C4-2B (cell line): ENCODE measurements around the gene TOGARAM1.

Experiments used
- ZFX ChIP-seq: fragments of 450-650 bp; IDR thresholded peaks from 2 replicates; pipeline ENCODE4 v1.6.1; 2017
- TF ChIP-seq, protein P1 (sequence below): fragments of 450-650 bp; conservative IDR thresholded peaks from 2 replicates; pipeline ENCODE4 v1.5.1; 2017; ENCODE audit warnings: mild to moderate bottlenecking

GRCh38 chr14:45065540-45065939, 103.5 kb downstream of the TOGARAM1 start:
- TF ChIP-seq, protein P1, sequence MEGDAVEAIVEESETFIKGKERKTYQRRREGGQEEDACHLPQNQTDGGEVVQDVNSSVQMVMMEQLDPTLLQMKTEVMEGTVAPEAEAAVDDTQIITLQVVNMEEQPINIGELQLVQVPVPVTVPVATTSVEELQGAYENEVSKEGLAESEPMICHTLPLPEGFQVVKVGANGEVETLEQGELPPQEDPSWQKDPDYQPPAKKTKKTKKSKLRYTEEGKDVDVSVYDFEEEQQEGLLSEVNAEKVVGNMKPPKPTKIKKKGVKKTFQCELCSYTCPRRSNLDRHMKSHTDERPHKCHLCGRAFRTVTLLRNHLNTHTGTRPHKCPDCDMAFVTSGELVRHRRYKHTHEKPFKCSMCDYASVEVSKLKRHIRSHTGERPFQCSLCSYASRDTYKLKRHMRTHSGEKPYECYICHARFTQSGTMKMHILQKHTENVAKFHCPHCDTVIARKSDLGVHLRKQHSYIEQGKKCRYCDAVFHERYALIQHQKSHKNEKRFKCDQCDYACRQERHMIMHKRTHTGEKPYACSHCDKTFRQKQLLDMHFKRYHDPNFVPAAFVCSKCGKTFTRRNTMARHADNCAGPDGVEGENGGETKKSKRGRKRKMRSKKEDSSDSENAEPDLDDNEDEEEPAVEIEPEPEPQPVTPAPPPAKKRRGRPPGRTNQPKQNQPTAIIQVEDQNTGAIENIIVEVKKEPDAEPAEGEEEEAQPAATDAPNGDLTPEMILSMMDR: no peak
- no peak for TF ChIP-seq ZFX
